Muscle layer of colon (tissue), 2 donors: ENCODE data around the gene CLDN5.

ENCODE experiments used
- H3K27ac ChIP-seq: one replicate; pipeline ENCODE4 v1.7.0; 2013; ENCODE audit warnings: low read depth, mild to moderate bottlenecking, low read length, moderate library complexity
- H3K27me3 ChIP-seq, 2 donors: one replicate each; pipeline ENCODE4 v1.7.0; 2013; ENCODE audit warnings: low read length in 2 of 2, mild to moderate bottlenecking in 2 of 2; ENCODE audit not compliant: insufficient read depth in 2 of 2, control insufficient read depth in 1 of 2
- H3K36me3 ChIP-seq: one replicate; pipeline ENCODE4 v1.7.0; 2013; ENCODE audit warnings: mild to moderate bottlenecking, low read length; ENCODE audit not compliant: insufficient read depth
- H3K4me1 ChIP-seq: one replicate; pipeline ENCODE4 v1.7.0; 2013; ENCODE audit warnings: mild to moderate bottlenecking, low read length; ENCODE audit not compliant: insufficient read depth
- H3K4me3 ChIP-seq, 2 donors: one replicate each; pipeline ENCODE4 v1.7.0; 2013; ENCODE audit warnings: low read length in 2 of 2, low read depth in 1 of 2, mild to moderate bottlenecking in 1 of 2, moderate library complexity in 1 of 2
- H3K9ac ChIP-seq: one replicate; pipeline ENCODE4 v1.7.0; 2013; ENCODE audit warnings: low read length
- H3K9me3 ChIP-seq: one replicate; pipeline ENCODE4 v1.7.0; 2013; ENCODE audit warnings: mild to moderate bottlenecking, low read length
- donor health status: abdominal sarcoma.
- donor health status: Adenocarcinoma of cecum.

Gene CLDN5

GRCh38 chr22:19519041-19519926 lies 4.9 kb downstream of the CLDN5 start:
- no peaks in the 10 kb centered on the region for H3K4me1 ChIP-seq
- no peak overlapping the region for H3K4me3 ChIP-seq
- no peaks in the 10 kb centered on the region for H3K36me3 ChIP-seq
- H3K27ac ChIP-seq, result no peak overlapping the region
- no peak overlapping the region for H3K9ac ChIP-seq
- H3K9me3 ChIP-seq, result no peaks in the 10 kb centered on the region
- H3K27me3 ChIP-seq, result peaks cover 0 to 17% of the 10 kb centered on the region in 2 donors

- H3K9me3 ChIP-seq, result no peaks in the 10 kb centered on the region
- peaks cover 0 to 11% of the 10 kb centered on the region in 2 donors for H3K27me3 ChIP-seq
- H3K4me3 ChIP-seq, result no peak overlapping the region
- no peak overlapping the region for H3K9ac ChIP-seq
- H3K4me1 ChIP-seq, result no peaks in the 10 kb centered on the region
- H3K36me3 ChIP-seq, result no peaks in the 10 kb centered on the region
- no peak overlapping the region for H3K27ac ChIP-seq
These were observed 5.6 kb downstream of the CLDN5 start for GRCh38 chr22:19518635-19519034.

- peaks cover 0 to 5% of the 10 kb centered on the region in 2 donors for H3K27me3 ChIP-seq
- no peaks in the 10 kb centered on the region for H3K36me3 ChIP-seq
- H3K9ac ChIP-seq, result no peak overlapping the region
- H3K27ac ChIP-seq, result no peak overlapping the region
- no peak overlapping the region for H3K4me3 ChIP-seq
- H3K4me1 ChIP-seq, result no peaks in the 10 kb centered on the region
- no peaks in the 10 kb centered on the region for H3K9me3 ChIP-seq
These were observed 6.1 kb downstream of the CLDN5 start for GRCh38 chr22:19517919-19518611.

- Histone ChIP-seq H3K9me3 (no peaks in the 10 kb centered on the region), H3K9ac (no peak overlapping the region), H3K27ac (no peak overlapping the region), H3K4me3 (no peak overlapping the region), H3K27me3 (no peaks in the 10 kb centered on the region), H3K36me3 (no peaks in the 10 kb centered on the region), H3K4me1 (no peaks in the 10 kb centered on the region)
These were observed 7.1 kb downstream of the CLDN5 start for GRCh38 chr22:19517171-19517500.

- Histone ChIP-seq H3K27ac (no peak overlapping the region), H3K36me3 (no peaks in the 10 kb centered on the region), H3K9me3 (no peaks in the 10 kb centered on the region), H3K4me3 (no peak overlapping the region), H3K9ac (no peak overlapping the region), H3K27me3 (no peaks in the 10 kb centered on the region), H3K4me1 (no peaks in the 10 kb centered on the region)
These were observed 7.6 kb downstream of the CLDN5 start for GRCh38 chr22:19516378-19517170.

- Histone ChIP-seq H3K9ac (no peak overlapping the region), H3K9me3 (no peaks in the 10 kb centered on the region), H3K27me3 (no peaks in the 10 kb centered on the region), H3K4me3 (no peak overlapping the region), H3K36me3 (no peaks in the 10 kb centered on the region), H3K27ac (no peak overlapping the region), H3K4me1 (no peaks in the 10 kb centered on the region)
These were observed 8.4 kb downstream of the CLDN5 start for GRCh38 chr22:19515654-19516377.

GRCh38 chr22:19514831-19515565 lies 9.2 kb downstream of the CLDN5 start:
- no peak overlapping the region for H3K9ac ChIP-seq
- no peaks in the 10 kb centered on the region for H3K4me1 ChIP-seq
- no peaks in the 10 kb centered on the region for H3K36me3 ChIP-seq
- no peak overlapping the region for H3K27ac ChIP-seq
- no peaks in the 10 kb centered on the region for H3K27me3 ChIP-seq
- no peaks in the 10 kb centered on the region for H3K9me3 ChIP-seq
- no peak overlapping the region for H3K4me3 ChIP-seq

- H3K4me1 ChIP-seq, result no peaks in the 10 kb centered on the region
- no peak overlapping the region for H3K4me3 ChIP-seq
- no peaks in the 10 kb centered on the region for H3K27me3 ChIP-seq
- H3K27ac ChIP-seq, result no peak overlapping the region
- no peaks in the 10 kb centered on the region for H3K36me3 ChIP-seq
- no peaks in the 10 kb centered on the region for H3K9me3 ChIP-seq
- no peak overlapping the region for H3K9ac ChIP-seq
These were observed 10.4 kb downstream of the CLDN5 start for GRCh38 chr22:19513823-19514222.

GRCh38 chr22:19510919-19511341 lies 13.3 kb downstream of the CLDN5 start:
- H3K36me3 ChIP-seq, result no peaks in the 10 kb centered on the region
- H3K4me1 ChIP-seq, result no peaks in the 10 kb centered on the region
- no peak overlapping the region for H3K4me3 ChIP-seq
- no peaks in the 10 kb centered on the region for H3K27me3 ChIP-seq
- no peaks in the 10 kb centered on the region for H3K9me3 ChIP-seq
- no peak overlapping the region for H3K27ac ChIP-seq
- H3K9ac ChIP-seq, result no peak overlapping the region

- Histone ChIP-seq H3K27ac (no peak overlapping the region), H3K4me3 (no peak overlapping the region), H3K9me3 (no peaks in the 10 kb centered on the region), H3K36me3 (no peaks in the 10 kb centered on the region), H3K9ac (no peak overlapping the region), H3K27me3 (no peaks in the 10 kb centered on the region), H3K4me1 (no peaks in the 10 kb centered on the region)
These were observed 14.3 kb downstream of the CLDN5 start for GRCh38 chr22:19509923-19510322.
